Measurements from ENCODE around the gene OR2J2.
"Not testable (repeated sequence)": the region's sequence is repeated elsewhere in the genome, so short reads cannot be mapped to it uniquely, and the experiment has no call there.

Gene OR2J2

DNA sequence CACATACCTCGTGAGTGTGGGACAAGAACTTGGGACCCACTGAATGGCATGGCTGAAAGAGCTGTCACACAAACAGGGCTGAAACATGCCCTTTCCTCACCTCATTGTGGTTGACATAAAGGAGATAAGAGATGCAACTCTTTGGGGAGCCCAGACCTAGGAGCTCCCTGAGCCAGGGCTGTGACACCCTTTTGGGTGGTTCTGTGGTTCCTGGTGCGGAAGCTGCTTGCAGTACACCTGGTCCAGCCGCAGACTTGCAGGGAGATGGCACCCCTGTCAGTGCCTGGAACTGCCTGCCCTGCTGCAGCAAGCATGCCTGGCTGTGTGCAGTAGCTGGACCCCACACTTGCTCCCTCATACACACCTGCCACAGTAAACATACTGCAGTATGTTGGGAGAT lies 31.3 kb downstream of the OR2J2 start:
- no peak overlapping the region for H3K4me2 ChIP-seq (ENCODE audit: low read length)
- no peaks in the 10 kb centered on the region for H3K9me3 ChIP-seq (ENCODE audit: insufficient read depth, low read length)
- no peaks in the 10 kb centered on the region for H3K27me3 ChIP-seq (ENCODE audit: low read depth, low read length)
- no peak overlapping the region for H3K9ac ChIP-seq (ENCODE audit: low read length)
- H3K27ac ChIP-seq (ENCODE audit: low read length): no peak overlapping the region
- H3K79me2 ChIP-seq (ENCODE audit: low read length): no peaks in the 10 kb centered on the region
- TF ChIP-seq CTCF (IDR thresholded peaks at IDR 0.05; ENCODE audit: low read depth, low read length) (no peak), EZH2phosphoT487 (IDR thresholded peaks at IDR 0.05; ENCODE audit: low read depth) (no peak)
- no peaks in the 10 kb centered on the region for H4K20me1 ChIP-seq (ENCODE audit: insufficient read depth, low read length)
- no peak overlapping the region for H2AFZ ChIP-seq (ENCODE audit: low read depth, low read length)
- no peak overlapping the region for H3K4me3 ChIP-seq (ENCODE audit: low read length)
- H3K36me3 ChIP-seq (replicated peaks; ENCODE audit: low read depth, low read length): no peaks in the 10 kb centered on the region
- no peaks in the 10 kb centered on the region for H3K4me1 ChIP-seq (ENCODE audit: low read length)

GRCh38 chr6:29211488-29211887 lies 40.8 kb downstream of the OR2J2 start:
- Histone ChIP-seq H3K27ac (ENCODE audit: low read length) (no peak overlapping the region), H3K36me3 (replicated peaks; ENCODE audit: low read depth, low read length) (no peaks in the 10 kb centered on the region), H3K4me1 (ENCODE audit: low read length) (no peaks in the 10 kb centered on the region), H3K9me3 (ENCODE audit: insufficient read depth, low read length) (no peaks in the 10 kb centered on the region), H2AFZ (ENCODE audit: low read depth, low read length) (no peak overlapping the region), H3K79me2 (ENCODE audit: low read length) (no peaks in the 10 kb centered on the region), H3K4me2 (ENCODE audit: low read length) (no peak overlapping the region), H3K9ac (ENCODE audit: low read length) (no peak overlapping the region), H3K27me3 (ENCODE audit: low read depth, low read length) (no peaks in the 10 kb centered on the region), H3K4me3 (ENCODE audit: low read length) (no peak overlapping the region), H4K20me1 (ENCODE audit: insufficient read depth, low read length) (no peaks in the 10 kb centered on the region)
- no peak for TF ChIP-seq CTCF (IDR thresholded peaks at IDR 0.05; ENCODE audit: low read depth, low read length)

DNA sequence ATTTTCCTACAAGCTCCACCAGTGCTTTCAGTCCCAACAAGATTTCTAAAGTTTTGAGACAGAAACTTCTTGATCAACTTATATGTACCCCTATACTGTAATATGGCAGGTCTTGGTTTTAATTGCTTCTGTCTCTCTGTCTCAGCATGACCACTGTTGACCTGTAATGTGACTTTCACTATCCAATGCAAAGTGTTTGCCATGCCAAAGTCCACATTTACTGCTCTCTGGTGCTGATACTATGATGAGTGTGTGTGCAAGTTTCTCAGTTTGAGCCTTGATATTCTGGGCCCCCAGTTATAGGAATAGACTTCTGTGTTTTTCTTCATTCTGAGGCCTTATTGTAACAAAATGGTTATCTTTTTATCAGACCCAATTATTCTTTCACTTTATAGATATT lies 45.8 kb downstream of the OR2J2 start:
- Histone ChIP-seq H3K4me1 (ENCODE audit: low read length) (no peaks in the 10 kb centered on the region), H3K27ac (ENCODE audit: low read length) (no peak overlapping the region), H4K20me1 (ENCODE audit: insufficient read depth, low read length) (no peaks in the 10 kb centered on the region), H3K36me3 (replicated peaks; ENCODE audit: low read depth, low read length) (no peaks in the 10 kb centered on the region), H2AFZ (ENCODE audit: low read depth, low read length) (no peak overlapping the region), H3K79me2 (ENCODE audit: low read length) (no peaks in the 10 kb centered on the region), H3K27me3 (ENCODE audit: low read depth, low read length) (no peaks in the 10 kb centered on the region), H3K9ac (ENCODE audit: low read length) (no peak overlapping the region), H3K4me2 (ENCODE audit: low read length) (no peak overlapping the region), H3K9me3 (ENCODE audit: insufficient read depth, low read length) (no peaks in the 10 kb centered on the region), H3K4me3 (ENCODE audit: low read length) (no peak overlapping the region)
- TF ChIP-seq EZH2phosphoT487 (IDR thresholded peaks at IDR 0.05; ENCODE audit: low read depth) (no peak), CTCF (IDR thresholded peaks at IDR 0.05; ENCODE audit: low read depth, low read length) (no peak)

DNA sequence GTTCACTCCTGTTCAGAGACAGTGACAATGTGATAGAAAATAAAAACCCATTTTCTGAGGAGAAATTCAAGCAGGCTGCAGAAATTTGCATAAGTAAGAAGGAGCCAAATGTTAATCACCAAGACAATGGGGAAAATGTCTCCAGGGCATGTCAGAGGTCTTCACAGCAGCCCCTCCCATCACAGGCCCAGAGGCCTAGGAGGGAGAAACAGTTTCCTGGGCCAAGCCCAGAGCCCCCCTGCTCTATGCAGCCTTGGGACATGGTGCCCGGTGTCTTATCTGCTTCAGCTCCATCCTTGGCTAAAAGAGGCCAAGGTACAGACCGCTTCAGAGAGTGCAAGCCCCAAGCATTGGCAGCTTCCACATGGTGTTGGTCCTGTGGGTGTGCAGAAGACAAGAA lies 46.5 kb downstream of the OR2J2 start:
- H3K27ac ChIP-seq (ENCODE audit: low read length); H3K36me3 ChIP-seq (replicated peaks; ENCODE audit: low read depth, low read length); H4K20me1 ChIP-seq (ENCODE audit: insufficient read depth, low read length); H3K4me1 ChIP-seq (ENCODE audit: low read length); H3K27me3 ChIP-seq (ENCODE audit: low read depth, low read length); H3K79me2 ChIP-seq (ENCODE audit: low read length); H3K4me3 ChIP-seq (ENCODE audit: low read length); H3K9me3 ChIP-seq (ENCODE audit: insufficient read depth, low read length); H2AFZ ChIP-seq (ENCODE audit: low read depth, low read length); H3K4me2 ChIP-seq (ENCODE audit: low read length); H3K9ac ChIP-seq (ENCODE audit: low read length): not testable (repeated sequence)

- H3K27ac ChIP-seq (ENCODE audit: low read length); H2AFZ ChIP-seq (ENCODE audit: low read depth, low read length); H3K27me3 ChIP-seq (ENCODE audit: low read depth, low read length); H3K4me3 ChIP-seq (ENCODE audit: low read length); H3K36me3 ChIP-seq (replicated peaks; ENCODE audit: low read depth, low read length); H3K4me1 ChIP-seq (ENCODE audit: low read length); H3K9ac ChIP-seq (ENCODE audit: low read length); H4K20me1 ChIP-seq (ENCODE audit: insufficient read depth, low read length); H3K4me2 ChIP-seq (ENCODE audit: low read length); H3K79me2 ChIP-seq (ENCODE audit: low read length); H3K9me3 ChIP-seq (ENCODE audit: insufficient read depth, low read length): not testable (repeated sequence)
These were observed 47.3 kb downstream of the OR2J2 start for GRCh38 chr6:29218056-29218455.

All from OCI-LY3 (cell line).